Neuronal stem cell (in vitro differentiated cells): ENCODE data around the gene KLHL7.

Experiments
- DNase-seq: peaks from one replicate; pipeline ENCODE4 v3.0.0-alpha.2; 2013; ENCODE audit warnings: low spot score
- H2AFZ ChIP-seq: one replicate; pipeline ENCODE4 v1.6.1; 2013; ENCODE audit warnings: mild to moderate bottlenecking, low read length, inconsistent platforms
- H2AK5ac ChIP-seq: 2 replicates; pipeline ENCODE4 v1.6.1; 2013; ENCODE audit warnings: low read depth, mild to moderate bottlenecking, inconsistent platforms, low read length, moderate library complexity, mixed read lengths
- H2BK120ac ChIP-seq: 2 replicates; pipeline ENCODE4 v1.6.1; 2013; ENCODE audit warnings: low read depth, mild to moderate bottlenecking, inconsistent platforms, low read length, moderate library complexity, mixed read lengths
- H2BK12ac ChIP-seq: one replicate; pipeline ENCODE4 v1.6.1; 2013; ENCODE audit warnings: low read length, inconsistent platforms
- H2BK15ac ChIP-seq: 2 replicates; pipeline ENCODE4 v1.6.1; 2013; ENCODE audit warnings: mild to moderate bottlenecking, low read length, inconsistent platforms, mixed read lengths
- H2BK5ac ChIP-seq: one replicate; pipeline ENCODE4 v1.6.1; 2013; ENCODE audit warnings: inconsistent platforms, mild to moderate bottlenecking, low read length, moderate library complexity
- H3K14ac ChIP-seq: one replicate; pipeline ENCODE4 v1.6.1; 2013; ENCODE audit warnings: low read length, inconsistent platforms
- H3K18ac ChIP-seq: 2 replicates; pipeline ENCODE4 v1.6.1; 2013; ENCODE audit warnings: low read length, inconsistent platforms
- H3K23ac ChIP-seq: 2 replicates; pipeline ENCODE4 v1.6.1; 2013; ENCODE audit warnings: low read depth, mild to moderate bottlenecking, mixed read lengths, low read length, inconsistent platforms; ENCODE audit not compliant: poor library complexity
- H3K27ac ChIP-seq: replicated peaks from 3 replicates; pipeline ENCODE4 v1.5.1; 2013; ENCODE audit warnings: low read length, inconsistent platforms
- H3K27me3 ChIP-seq, 3 experiments: 2 replicates each; pipeline ENCODE4 v1.6.1; 2013; ENCODE audit warnings: low read length in 3 of 3, mild to moderate bottlenecking in 2 of 3, inconsistent platforms in 1 of 3, low read depth in 1 of 3, mixed read lengths in 1 of 3, moderate library complexity in 1 of 3; ENCODE audit not compliant: control insufficient read depth in 3 of 3, insufficient read depth in 3 of 3
- H3K36me3 ChIP-seq, 2 donors: replicated peaks in 1 of 2; 2 replicates each; pipeline ENCODE4 v1.6.1; 2013; ENCODE audit warnings: low read length in 2 of 2; ENCODE audit not compliant: control insufficient read depth in 2 of 2, insufficient read depth in 2 of 2
- H3K4ac ChIP-seq: 2 replicates; pipeline ENCODE4 v1.6.1; 2013; ENCODE audit warnings: inconsistent platforms, mild to moderate bottlenecking, low read length, moderate library complexity
- H3K4me1 ChIP-seq, 2 donors: 1 replicate in 1 of 2; 2 replicates in 1 of 2; pipeline ENCODE4 v1.6.1; 2013; ENCODE audit warnings: low read length in 2 of 2, low read depth in 1 of 2; ENCODE audit not compliant: control insufficient read depth in 2 of 2, insufficient read depth in 1 of 2
- H3K4me2 ChIP-seq: one replicate; pipeline ENCODE4 v1.6.1; 2013; ENCODE audit warnings: mild to moderate bottlenecking, low read length, inconsistent platforms; ENCODE audit not compliant: insufficient read depth, poor library complexity, severe bottlenecking
- H3K4me3 ChIP-seq, 2 donors: 2 replicates each; pipeline ENCODE4 v1.5.1; 2013; ENCODE audit warnings: low read length in 2 of 2, mild to moderate bottlenecking in 2 of 2, inconsistent platforms in 1 of 2, moderate library complexity in 1 of 2
- H3K79me1 ChIP-seq: one replicate; pipeline ENCODE4 v1.6.1; 2013; ENCODE audit warnings: low read depth, mild to moderate bottlenecking, inconsistent platforms, low read length, moderate library complexity
- H3K9ac ChIP-seq: one replicate; pipeline ENCODE4 v1.6.1; 2013; ENCODE audit warnings: mild to moderate bottlenecking, low read depth, low read length, inconsistent platforms; ENCODE audit not compliant: poor library complexity
- H3K9me3 ChIP-seq, 2 donors: replicated peaks in 1 of 2; 2 replicates each; pipeline versions ENCODE3 to v1.6.1; 2013; ENCODE audit warnings: low read length in 2 of 2, mild to moderate bottlenecking in 2 of 2, inconsistent platforms in 1 of 2, low read depth in 1 of 2, mixed read lengths in 1 of 2, moderate library complexity in 1 of 2; ENCODE audit not compliant: control insufficient read depth in 2 of 2, insufficient read depth in 1 of 2
- H4K8ac ChIP-seq: one replicate; pipeline ENCODE4 v1.6.1; 2013; ENCODE audit warnings: low read depth, mild to moderate bottlenecking, inconsistent platforms, low read length, moderate library complexity
- H4K91ac ChIP-seq: one replicate; pipeline ENCODE4 v1.6.1; 2013; ENCODE audit warnings: low read length, low read depth, mild to moderate bottlenecking, inconsistent platforms; ENCODE audit not compliant: poor library complexity
- WGBS, 2 donors: extraction: QIAGEN DNeasy Blood & Tissue Kit; methylation state at CpG; one replicate each; pipeline ENCODE4 v1.1.7; 2013; ENCODE audit warnings: missing lambda C conversion rate in 2 of 2, mixed read lengths in 1 of 2; ENCODE audit not compliant: insufficient read length in 2 of 2, insufficient replicate concordance in 1 of 2; ENCODE audit errors: extremely low coverage in 2 of 2; 5-methylcytosine and 5-hydroxymethylcytosine counted together

The KLHL7 gene

GRCh38 chr7:23205577-23205908 lies 100.0 kb downstream of the KLHL7 start:
- Histone ChIP-seq H3K4me3 (no peak overlapping the region), H3K79me1 (no peaks in the 10 kb centered on the region), H2BK120ac (no peak overlapping the region), H4K91ac (no peak overlapping the region), H3K36me3 (peaks cover 3 to 40% of the 10 kb centered on the region in 2 donors), H2BK15ac (no peak overlapping the region), H2BK5ac (no peak overlapping the region), H3K4ac (no peak overlapping the region), H4K8ac (no peak overlapping the region), H3K4me2 (no peak overlapping the region), H3K4me1 (no peaks in the 10 kb centered on the region), H3K23ac (no peak overlapping the region), H3K9ac (no peak overlapping the region), H2AFZ (no peak overlapping the region), H2BK12ac (no peak overlapping the region), H3K18ac (no peak overlapping the region), H3K27ac (no peak overlapping the region), H2AK5ac (no peak overlapping the region), H3K9me3 (no peaks in the 10 kb centered on the region), H3K14ac (no peak overlapping the region), H3K27me3 (no peaks in the 10 kb centered on the region)
- DNase-seq: no peak
- WGBS, 2 donors: no CpG with 5 or more reads among the region's 2 CpGs

- H2AK5ac ChIP-seq: no peak overlapping the region
- H3K14ac ChIP-seq: no peak overlapping the region
- H2BK12ac ChIP-seq: no peak overlapping the region
- no peak overlapping the region for H2BK5ac ChIP-seq
- H3K9ac ChIP-seq: no peak overlapping the region
- H3K36me3 ChIP-seq: peaks cover 1 to 34% of the 10 kb centered on the region in 2 donors
- no peak overlapping the region for H3K23ac ChIP-seq
- H3K4ac ChIP-seq: no peak overlapping the region
- no peaks in the 10 kb centered on the region for H3K4me1 ChIP-seq
- no peak overlapping the region for H2BK120ac ChIP-seq
- H3K27me3 ChIP-seq: no peaks in the 10 kb centered on the region
- H3K79me1 ChIP-seq: no peaks in the 10 kb centered on the region
- H3K4me2 ChIP-seq: no peak overlapping the region
- H4K91ac ChIP-seq: no peak overlapping the region
- no peak for DNase-seq
- H2AFZ ChIP-seq: no peak overlapping the region
- no peak overlapping the region for H4K8ac ChIP-seq
- no peak overlapping the region for H3K4me3 ChIP-seq
- no CpG with 5 or more reads among the region's 76 CpGs for WGBS, 2 donors
- H3K9me3 ChIP-seq: no peaks in the 10 kb centered on the region
- no peak overlapping the region for H3K18ac ChIP-seq
- H2BK15ac ChIP-seq: no peak overlapping the region
- H3K27ac ChIP-seq: no peak overlapping the region
These were observed 100.6 kb downstream of the KLHL7 start for GRCh38 chr7:23205909-23206767.

DNA sequence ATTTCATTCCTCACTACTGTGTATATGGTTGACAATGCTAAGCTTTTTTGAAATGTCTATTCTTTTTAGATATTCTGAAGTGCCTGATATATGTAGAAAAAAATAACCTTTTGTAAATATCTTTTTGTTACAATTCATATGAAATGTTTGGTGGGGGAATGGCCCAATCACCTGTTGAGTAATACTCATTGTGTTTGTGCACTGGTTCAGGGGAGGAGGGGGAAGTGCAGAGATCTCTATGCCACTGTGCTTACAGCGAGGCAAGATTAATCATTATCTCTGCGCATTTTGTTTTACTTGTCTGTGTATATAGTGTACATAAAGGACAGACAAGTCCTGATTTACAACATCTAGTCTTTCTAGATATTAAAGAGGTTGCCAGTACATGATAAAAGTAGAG lies 101.4 kb downstream of the KLHL7 start:
- Histone ChIP-seq H3K79me1 (no peaks in the 10 kb centered on the region), H3K9ac (no peak overlapping the region), H4K8ac (no peak overlapping the region), H3K9me3 (no peaks in the 10 kb centered on the region), H3K4ac (no peak overlapping the region), H3K27ac (no peak overlapping the region), H4K91ac (no peak overlapping the region), H3K27me3 (no peaks in the 10 kb centered on the region), H3K14ac (no peak overlapping the region), H2BK120ac (no peak overlapping the region), H2AFZ (no peak overlapping the region), H2BK12ac (no peak overlapping the region), H2BK15ac (no peak overlapping the region), H2AK5ac (no peak overlapping the region), H3K36me3 (peaks cover 0 to 26% of the 10 kb centered on the region in 2 donors), H3K4me1 (no peaks in the 10 kb centered on the region), H3K23ac (no peak overlapping the region), H3K4me3 (no peak overlapping the region), H3K18ac (no peak overlapping the region), H3K4me2 (no peak overlapping the region), H2BK5ac (no peak overlapping the region)
- DNase-seq: no peak
- no CpG with 5 or more reads among the region's 2 CpGs for WGBS, 2 donors

GRCh38 chr7:23207884-23208283 lies 102.3 kb downstream of the KLHL7 start:
- DNase-seq: no peak
- no peak overlapping the region for H2BK120ac ChIP-seq
- H4K91ac ChIP-seq: no peak overlapping the region
- H2BK5ac ChIP-seq: no peak overlapping the region
- no peak overlapping the region for H3K27ac ChIP-seq
- no peaks in the 10 kb centered on the region for H3K4me1 ChIP-seq
- H2AK5ac ChIP-seq: no peak overlapping the region
- no peak overlapping the region for H2AFZ ChIP-seq
- H3K9me3 ChIP-seq: no peaks in the 10 kb centered on the region
- peaks cover 0 to 22% of the 10 kb centered on the region in 2 donors for H3K36me3 ChIP-seq
- H3K9ac ChIP-seq: no peak overlapping the region
- H2BK12ac ChIP-seq: no peak overlapping the region
- H3K4me2 ChIP-seq: no peak overlapping the region
- H3K18ac ChIP-seq: no peak overlapping the region
- no peak overlapping the region for H4K8ac ChIP-seq
- H3K27me3 ChIP-seq: no peaks in the 10 kb centered on the region
- H3K4me3 ChIP-seq: no peak overlapping the region
- no peak overlapping the region for H3K14ac ChIP-seq
- H3K79me1 ChIP-seq: no peaks in the 10 kb centered on the region
- WGBS, 2 donors: no CpG with 5 or more reads among the region's 3 CpGs
- H3K4ac ChIP-seq: no peak overlapping the region
- no peak overlapping the region for H2BK15ac ChIP-seq
- H3K23ac ChIP-seq: no peak overlapping the region
